H1 (cell line): ENCODE data around the gene CBLC. TPM values are rescaled to one million over a fixed set of nuclear protein-coding genes. Genes with fewer than 3 reads are reported as not detected.

ENCODE experiments used
- CTCF ChIA-PET: fragments of 300-600 bp; sonication (Branson Sonifier 250); formaldehyde crosslinking; loops from one replicate; lab custom pipeline; 2021; ENCODE audit not compliant: partially characterized antibody; lab: Charles Lee
- POLR2A ChIA-PET: fragments of 300-600 bp; sonication (Branson Sonifier 250); formaldehyde crosslinking; loops from one replicate; lab custom pipeline; 2021; ENCODE audit warnings: inconsistent platforms; ENCODE audit not compliant: partially characterized antibody; lab: Charles Lee
- DNase-seq, 2 experiments: peaks; one replicate each; pipeline versions ENCODE4 v3.0.0 to v3.0.0-alpha.2; 2010 to 2022; ENCODE audit warnings: low spot score in 2 of 2, low read depth in 1 of 2, mixed read lengths in 1 of 2
- FAIRE-seq: peaks from 2 replicates; lab custom pipeline; 2011; peaks lifted over from hg19 to GRCh38; lab: Jason Lieb, UNC
- H2AFZ ChIP-seq: 2 replicates; pipeline ENCODE4 v1.8.1; 2012; ENCODE audit warnings: low read length, inconsistent platforms
- H2AK5ac ChIP-seq: 2 replicates; pipeline ENCODE4 v1.6.1; 2013; ENCODE audit warnings: low read depth, low read length
- H2BK120ac ChIP-seq: replicated peaks from 2 replicates; pipeline ENCODE3; 2013; ENCODE audit warnings: low read depth, low read length, inconsistent platforms
- H2BK12ac ChIP-seq: 2 replicates; pipeline ENCODE4 v1.6.1; 2013; ENCODE audit warnings: low read depth, low read length
- H2BK15ac ChIP-seq: 2 replicates; pipeline ENCODE4 v1.6.1; 2013; ENCODE audit warnings: low read length
- H2BK20ac ChIP-seq: 2 replicates; pipeline ENCODE4 v1.6.1; 2013; ENCODE audit warnings: low read length
- H2BK5ac ChIP-seq: 2 replicates; pipeline ENCODE4 v1.6.1; 2013; ENCODE audit warnings: low read depth, low read length
- H3K14ac ChIP-seq: 2 replicates; pipeline ENCODE4 v1.6.1; 2013; ENCODE audit warnings: inconsistent platforms; ENCODE audit not compliant: insufficient read length
- H3K18ac ChIP-seq: 2 replicates; pipeline ENCODE4 v1.6.1; 2013; ENCODE audit warnings: low read length; ENCODE audit errors: extremely low read depth
- H3K23ac ChIP-seq: 2 replicates; pipeline ENCODE4 v1.6.1; 2013; ENCODE audit warnings: inconsistent platforms; ENCODE audit not compliant: insufficient read length
- H3K23me2 ChIP-seq: 2 replicates; pipeline ENCODE4 v1.6.1; 2013; ENCODE audit warnings: low read depth, low read length
- H3K27ac ChIP-seq: 2 replicates; pipeline ENCODE4 v1.6.1; 2011; ENCODE audit warnings: low read depth, low read length, inconsistent platforms
- H3K27me3 ChIP-seq, 4 experiments: replicated peaks in 1 of 4; 1 replicate in 1 of 4; 2 replicates in 3 of 4; pipeline versions ENCODE4 v1.6.1 to v1.8.1; 2011 to 2013; ENCODE audit warnings: low read length in 3 of 4, mild to moderate bottlenecking in 3 of 4, inconsistent platforms in 2 of 4, mixed read lengths in 2 of 4, moderate library complexity in 1 of 4; ENCODE audit not compliant: control insufficient read depth in 3 of 4, insufficient read depth in 3 of 4; ENCODE audit errors: extremely low read depth in 1 of 4
- H3K36me3 ChIP-seq, 4 experiments: 2 replicates each; pipeline versions ENCODE4 v1.6.1 to v1.8.1; 2011 to 2013; ENCODE audit warnings: mild to moderate bottlenecking in 4 of 4, low read length in 3 of 4, moderate library complexity in 2 of 4, control low read depth in 1 of 4, inconsistent platforms in 1 of 4; ENCODE audit not compliant: insufficient read depth in 4 of 4, control insufficient read depth in 2 of 4
- H3K4ac ChIP-seq: replicated peaks from 2 replicates; pipeline ENCODE3; 2013; ENCODE audit warnings: low read length, low read depth, mixed read lengths, inconsistent platforms; ENCODE audit not compliant: insufficient read length
- H3K4me1 ChIP-seq, 4 experiments: replicated peaks in 1 of 4; 1 replicate in 1 of 4; 2 replicates in 3 of 4; pipeline versions ENCODE4 v1.6.1 to v1.8.1; 2011 to 2013; ENCODE audit warnings: low read length in 3 of 4, inconsistent platforms in 2 of 4, mixed read lengths in 1 of 4; ENCODE audit not compliant: insufficient read depth in 4 of 4, control insufficient read depth in 3 of 4
- H3K4me2 ChIP-seq, 2 experiments: 2 replicates each; pipeline versions ENCODE4 v1.6.1 to v1.8.1; 2011 to 2013; ENCODE audit warnings: low read depth in 2 of 2, low read length in 2 of 2, control low read depth in 1 of 2, inconsistent platforms in 1 of 2, mild to moderate bottlenecking in 1 of 2; ENCODE audit not compliant: insufficient read depth in 1 of 2
- H3K4me3 ChIP-seq, 4 experiments: fragments of 200-600, 300-600 bp in 1 of 4; sonication (generic), shearing (Covaris generic), sonication (Bioruptor Twin) in 1 of 4; 2 replicates each; pipeline versions ENCODE4 v1.5.1 to v1.8.1; 2011 to 2016; ENCODE audit warnings: low read length in 4 of 4, low read depth in 3 of 4, control low read depth in 2 of 4, inconsistent platforms in 2 of 4, mild to moderate bottlenecking in 2 of 4, mixed read lengths in 1 of 4, moderate library complexity in 1 of 4; ENCODE audit not compliant: insufficient read depth in 2 of 4; ENCODE audit errors: extremely low read depth in 1 of 4
- H3K56ac ChIP-seq: replicated peaks from 2 replicates; pipeline ENCODE3; 2013; ENCODE audit warnings: low read depth, mild to moderate bottlenecking, mixed read lengths, low read length, inconsistent platforms; ENCODE audit not compliant: insufficient read length
- H3K79me1 ChIP-seq: 2 replicates; pipeline ENCODE4 v1.6.1; 2013; ENCODE audit warnings: low read depth, low read length, control low read depth
- H3K79me2 ChIP-seq, 2 experiments: 2 replicates each; pipeline versions ENCODE4 v1.6.1 to v1.8.1; 2012 to 2013; ENCODE audit warnings: low read length in 2 of 2, mild to moderate bottlenecking in 2 of 2, inconsistent platforms in 1 of 2; ENCODE audit not compliant: insufficient read depth in 2 of 2, control insufficient read depth in 1 of 2
- H3K9ac ChIP-seq, 4 experiments: replicated peaks in 1 of 4; 1 replicate in 1 of 4; 2 replicates in 3 of 4; pipeline versions ENCODE4 v1.6.1 to v1.8.1; 2011 to 2013; ENCODE audit warnings: low read depth in 3 of 4, low read length in 3 of 4, control low read depth in 2 of 4, mild to moderate bottlenecking in 2 of 4, moderate library complexity in 2 of 4, inconsistent platforms in 1 of 4; ENCODE audit errors: extremely low read depth in 1 of 4
- H3K9me3 ChIP-seq, 2 experiments: 2 replicates each; pipeline versions ENCODE4 v1.6.1 to v1.8.1; 2012 to 2013; ENCODE audit warnings: mild to moderate bottlenecking in 2 of 2, moderate library complexity in 2 of 2, control low read depth in 1 of 2, inconsistent platforms in 1 of 2, low read depth in 1 of 2, low read length in 1 of 2, mixed read lengths in 1 of 2; ENCODE audit not compliant: insufficient read depth in 2 of 2
- H4K20me1 ChIP-seq, 2 experiments: replicated peaks in 1 of 2; 2 replicates each; pipeline versions ENCODE3 to v1.8.1; 2011 to 2013; ENCODE audit warnings: inconsistent platforms in 2 of 2, low read length in 2 of 2, mild to moderate bottlenecking in 1 of 2; ENCODE audit not compliant: insufficient read depth in 2 of 2, control insufficient read depth in 1 of 2
- H4K5ac ChIP-seq: 2 replicates; pipeline ENCODE4 v1.6.1; 2013; ENCODE audit warnings: low read length, low read depth, mixed read lengths, inconsistent platforms; ENCODE audit not compliant: insufficient read length
- H4K8ac ChIP-seq: 2 replicates; pipeline ENCODE4 v1.8.0; 2013; ENCODE audit warnings: mild to moderate bottlenecking, moderate library complexity, low read length, inconsistent platforms; ENCODE audit not compliant: insufficient read depth; ENCODE audit errors: extremely low read depth
- H4K91ac ChIP-seq: replicated peaks from 2 replicates; pipeline ENCODE3; 2013; ENCODE audit warnings: low read length, mixed read lengths, inconsistent platforms; ENCODE audit not compliant: insufficient read length
- HDAC6 ChIP-seq: IDR thresholded peaks from one replicate; pipeline ENCODE4 v1.7.1; 2012; ENCODE audit warnings: low read depth, mild to moderate bottlenecking, inconsistent platforms, low read length, moderate library complexity
- KDM5A ChIP-seq: fragments of 200-600 bp; IDR thresholded peaks from 2 replicates; pipeline ENCODE4 v1.7.1; 2012; ENCODE audit warnings: mild to moderate bottlenecking, low read length, inconsistent platforms, mixed read lengths
- PHF8 ChIP-seq: fragments of 200-600 bp; sonication (generic); conservative IDR thresholded peaks from 2 replicates; pipeline ENCODE4 v1.7.1; 2012; ENCODE audit warnings: low read depth, mild to moderate bottlenecking, inconsistent platforms, low read length, moderate library complexity
- SP4 ChIP-seq: IDR thresholded peaks from 2 replicates; pipeline ENCODE4 v1.6.1; 2012; ENCODE audit warnings: low read length, inconsistent platforms
- WGBS, 2 experiments: shearing (Covaris generic) in 1 of 2; methylation state at CpG; one replicate each; pipeline versions ENCODE4 v1.1.6 to v1.1.7; 2013 to 2015; ENCODE audit warnings: low lambda C conversion rate in 2 of 2, mixed read lengths in 2 of 2, inconsistent platforms in 1 of 2, low coverage in 1 of 2, missing lambda C conversion rate in 1 of 2; ENCODE audit not compliant: insufficient replicate concordance in 2 of 2, insufficient coverage in 1 of 2, insufficient read length in 1 of 2; ENCODE audit errors: extremely low coverage in 1 of 2, missing lambda C conversion rate in 1 of 2; 5-methylcytosine and 5-hydroxymethylcytosine counted together
- long read RNA-seq, 2 experiments: library from RNA in 1 of 2; library from capped mRNA in 1 of 2; stranded (forward); transcript quantifications; one replicate each; pipeline ENCODE4 v2.0.0, GENCODE V29; 2021; ENCODE audit warnings: inconsistent platforms in 1 of 2
- polyA minus RNA-seq, 3 experiments: library from RNA; depleted of rRNA, polyadenylated mRNA; stranded (reverse); fragments of >200 nt; gene quantifications; 1 replicate in 2 of 3; 2 replicates in 1 of 3; pipeline ENCODE4 v1.2.3, GENCODE V29; 2011
- polyA plus RNA-seq, 7 experiments: library from polyadenylated mRNA; depleted of rRNA in 3 of 7; stranded (reverse) in 5 of 7; unstranded in 2 of 7; fragments of >200 nt in 5 of 7; fragments of 200-250 nt in 2 of 7; gene quantifications; 1 replicate in 5 of 7; 2 replicates in 1 of 7; 4 replicates in 1 of 7; pipeline versions ENCODE4 v1.2.1 to v1.2.3, GENCODE V29; 2011 to 2013; ENCODE audit warnings: missing spikeins in 2 of 7, mixed read lengths in 2 of 7
- total RNA-seq: library from RNA; stranded (reverse); fragmentation: NEBNext Ultra II Directional; extraction: Animal tissue kit (Norgen Biotek cat#: 25700); gene quantifications from 2 replicates; pipeline ENCODE4 v1.2.1, GENCODE V29; 2021
- TF ChIP-seq, protein P1 (sequence below): IDR thresholded peaks from 2 replicates; pipeline ENCODE4 v1.6.1; 2011; ENCODE audit warnings: low read length, improper control_type of control experiment

Gene CBLC, protein sequence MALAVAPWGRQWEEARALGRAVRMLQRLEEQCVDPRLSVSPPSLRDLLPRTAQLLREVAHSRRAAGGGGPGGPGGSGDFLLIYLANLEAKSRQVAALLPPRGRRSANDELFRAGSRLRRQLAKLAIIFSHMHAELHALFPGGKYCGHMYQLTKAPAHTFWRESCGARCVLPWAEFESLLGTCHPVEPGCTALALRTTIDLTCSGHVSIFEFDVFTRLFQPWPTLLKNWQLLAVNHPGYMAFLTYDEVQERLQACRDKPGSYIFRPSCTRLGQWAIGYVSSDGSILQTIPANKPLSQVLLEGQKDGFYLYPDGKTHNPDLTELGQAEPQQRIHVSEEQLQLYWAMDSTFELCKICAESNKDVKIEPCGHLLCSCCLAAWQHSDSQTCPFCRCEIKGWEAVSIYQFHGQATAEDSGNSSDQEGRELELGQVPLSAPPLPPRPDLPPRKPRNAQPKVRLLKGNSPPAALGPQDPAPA
- total RNA-seq (17.4 and 19.2 TPM in 2 replicates), polyA plus RNA-seq (2011; rRNA removed) (35.7 and 53.4 TPM in 2 replicates), polyA minus RNA-seq (2011; rRNA and poly(A)+ RNA removed) (20.2 and 26.7 TPM in 2 replicates)
- polyA plus RNA-seq (2011; cell fraction: cytosol; rRNA removed) = 29.6 TPM
- polyA plus RNA-seq (2011; cell fraction: nucleus; rRNA removed) = 73.8 TPM
- polyA plus RNA-seq (2012, experiment 1 of 2) = 10.4 to 27.8 TPM (median 20.4 TPM) in 4 replicates
- 14.5 TPM for polyA plus RNA-seq (2012, experiment 2 of 2)
- 15.0 TPM for polyA plus RNA-seq (2013, experiment 1 of 2)
- polyA plus RNA-seq (2013, experiment 2 of 2) = 13.7 TPM
- polyA minus RNA-seq (2011; cell fraction: cytosol; rRNA and poly(A)+ RNA removed) = 23.1 TPM
- 37.0 TPM for polyA minus RNA-seq (2011; cell fraction: nucleus; rRNA and poly(A)+ RNA removed)
- long read RNA-seq, experiment 1, transcript CBLC-201 (11 exons, 1,579 nt) = major isoform, 5 of 7 reads
- long read RNA-seq, experiment 1, partial matches to known transcripts = 1 of 7 reads
- long read RNA-seq, experiment 1, other reads (novel, unspliced or antisense) = 0 of 7 reads
- long read RNA-seq, experiment 2 = 0 reads

DNA sequence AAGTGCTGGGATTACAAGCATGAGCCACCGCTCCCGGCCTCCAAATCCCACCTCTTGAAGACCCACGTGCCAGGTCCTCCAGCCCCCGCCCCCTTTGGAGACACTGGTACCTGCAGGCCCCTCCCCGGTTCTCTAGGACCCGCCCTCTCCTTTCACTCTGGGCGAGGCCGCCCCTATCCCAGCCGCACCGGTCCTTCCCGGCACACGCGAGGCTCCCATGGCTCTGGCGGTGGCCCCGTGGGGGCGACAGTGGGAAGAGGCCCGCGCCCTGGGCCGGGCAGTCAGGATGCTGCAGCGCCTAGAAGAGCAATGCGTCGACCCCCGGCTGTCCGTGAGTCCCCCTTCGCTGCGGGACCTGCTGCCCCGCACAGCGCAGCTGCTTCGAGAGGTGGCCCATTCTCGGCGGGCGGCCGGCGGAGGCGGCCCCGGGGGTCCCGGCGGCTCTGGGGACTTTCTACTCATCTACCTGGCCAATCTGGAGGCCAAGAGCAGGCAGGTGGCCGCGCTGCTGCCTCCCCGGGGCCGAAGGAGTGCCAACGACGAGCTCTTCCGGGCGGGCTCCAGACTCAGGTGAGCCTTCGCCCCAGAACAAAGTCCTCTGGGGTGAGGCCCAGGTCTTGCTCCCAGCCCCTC lies at the start of gene CBLC:
CBLC (plus strand) TSS at position 176 of the 633 bp plus-strand sequence; CDS start at position 218, 42 bp downstream.
- Histone ChIP-seq H4K5ac (peak within 1 kb of the TSS; percentile 75), H3K4me1 (peaks cover 0 to 9% (median 2%) of the 10 kb centered on the region in 4 experiments; a peak in 5 of 7 replicates), H3K23ac (no peak within 1 kb of the TSS), H2BK15ac (0 out of 2 replicates have a peak within 1 kb of the TSS, but pooled peaks have one; percentile 8), H3K79me2 (no peaks in the 10 kb centered on the region), H3K23me2 (peaks cover 3% of the 10 kb centered on the region; the same call in 1 of the 2 replicates), H4K91ac (peak within 1 kb of the TSS; percentile 84), H2AK5ac (peak within 1 kb of the TSS; percentile 75; the same call in 1 of the 2 replicates), H3K14ac (no peak within 1 kb of the TSS), H2AFZ (peak within 1 kb of the TSS; percentile 43; the same call in 1 of the 2 replicates), H3K18ac (peak within 1 kb of the TSS; percentile 87), H3K56ac (peak within 1 kb of the TSS; percentile 69), H3K27me3 (peaks cover 0 to 2% (median 0%) of the 10 kb centered on the region in 4 experiments; a peak in 1 of 7 replicates), H3K4me2 (peak within 1 kb of the TSS; percentile 29 to 69; a peak in 3 of 4 replicates), H4K8ac (peak within 1 kb of the TSS; percentile 96), H2BK20ac (peak within 1 kb of the TSS; percentile 34; the same call in 1 of the 2 replicates), H3K27ac (no peak within 1 kb of the TSS), H2BK12ac (peak within 1 kb of the TSS; percentile 27; the same call in 1 of the 2 replicates), H3K79me1 (no peaks in the 10 kb centered on the region; the same call in 1 of the 2 replicates), H4K20me1 (peaks cover 0 to 7% of the 10 kb centered on the region in 2 experiments), H2BK5ac (no peak within 1 kb of the TSS), H3K36me3 (peaks cover 0 to 4% (median 2%) of the 10 kb centered on the region in 4 experiments; a peak in 1 of 8 replicates), H3K9me3 (no peaks in the 10 kb centered on the region), H3K4me3 (peak within 1 kb of the TSS; percentile 62 to 98 (median 70)), H3K4ac (no peak within 1 kb of the TSS), H3K9ac (peak within 1 kb of the TSS; percentile 3 to 88 (median 60); a peak in 6 of 7 replicates), H2BK120ac (no peak within 1 kb of the TSS)
- peak; percentile 84 to 92 for DNase-seq
- ChIA-PET CTCF (interaction anchor here (0.5 to 16.4 kb wide), 9 partner anchors 11 to 89 kb away, joined by 3 to 468 read pairs (median 4); partner anchors contain the start of gene NECTIN2), POLR2A (interaction anchor here (0.6 to 1.5 kb wide), 3 partner anchors 11 to 1709 kb away, joined by 3 read pairs; no protein-coding TSS in a partner anchor)
- no peak for FAIRE-seq
- 3% methylated on average over 29 of the region's 47 CpGs; no CpG with 5 or more reads in 1 of the 2 experiments for WGBS, 2 experiments
- TF ChIP-seq SP4 = no peak
- no peak for TF ChIP-seq KDM5A
- no peak for TF ChIP-seq HDAC6
- peak; percentile 74 for TF ChIP-seq PHF8
- TF ChIP-seq, protein P1, sequence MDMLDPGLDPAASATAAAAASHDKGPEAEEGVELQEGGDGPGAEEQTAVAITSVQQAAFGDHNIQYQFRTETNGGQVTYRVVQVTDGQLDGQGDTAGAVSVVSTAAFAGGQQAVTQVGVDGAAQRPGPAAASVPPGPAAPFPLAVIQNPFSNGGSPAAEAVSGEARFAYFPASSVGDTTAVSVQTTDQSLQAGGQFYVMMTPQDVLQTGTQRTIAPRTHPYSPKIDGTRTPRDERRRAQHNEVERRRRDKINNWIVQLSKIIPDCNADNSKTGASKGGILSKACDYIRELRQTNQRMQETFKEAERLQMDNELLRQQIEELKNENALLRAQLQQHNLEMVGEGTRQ = peak; percentile 63
